HepG2 (cell line): ENCODE data around the gene NRL. TPM values are rescaled to one million over a fixed set of nuclear protein-coding genes. Genes with fewer than 3 reads are reported as not detected.

ENCODE experiments used
- ATF7-NPFF ChIP-seq: sonication (generic); formaldehyde crosslinking; IDR thresholded peaks from 2 replicates; pipeline ENCODE4 v1.8.1; 2023; ENCODE audit warnings: mild to moderate bottlenecking, low read depth, missing genetic modification reagents, moderate library complexity
- CBX5 ChIP-seq: sonication (generic); formaldehyde crosslinking; IDR thresholded peaks from 2 replicates; pipeline ENCODE4 v1.4.0; 2020; ENCODE audit warnings: missing genetic modification reagents, borderline replicate concordance
- CEBPG ChIP-seq: IDR thresholded peaks from 2 replicates; pipeline ENCODE4 v1.6.1; 2016
- DDIT3 ChIP-seq: sonication (generic); formaldehyde crosslinking; IDR thresholded peaks from 2 replicates; pipeline ENCODE4 v1.4.0; 2020; ENCODE audit warnings: mild to moderate bottlenecking, missing genetic modification reagents
- GFI1 ChIP-seq: sonication (generic); formaldehyde crosslinking; IDR thresholded peaks from 2 replicates; pipeline ENCODE4 v1.5.0; 2020; ENCODE audit warnings: missing genetic modification reagents, mild to moderate bottlenecking, borderline replicate concordance
- KLF9 ChIP-seq: IDR thresholded peaks from 2 replicates; pipeline ENCODE4 v1.6.1; 2016; ENCODE audit warnings: low read depth
- MIER3 ChIP-seq: IDR thresholded peaks from 2 replicates; pipeline ENCODE4 v1.6.1; 2016; ENCODE audit warnings: missing compliant biosample characterization, borderline replicate concordance
- NFYC ChIP-seq: IDR thresholded peaks from 2 replicates; pipeline ENCODE4 v1.6.1; 2016; ENCODE audit warnings: missing genetic modification reagents, missing compliant biosample characterization
- PAX8 ChIP-seq: sonication (generic); formaldehyde crosslinking; IDR thresholded peaks from 2 replicates; pipeline ENCODE4 v1.8.0; 2022; ENCODE audit warnings: mild to moderate bottlenecking, missing genetic modification reagents, borderline replicate concordance
- ZNF101 ChIP-seq: sonication (generic); formaldehyde crosslinking; IDR thresholded peaks from 2 replicates; pipeline ENCODE4 v1.4.0; 2020; ENCODE audit warnings: mild to moderate bottlenecking, low read depth, missing genetic modification reagents, borderline replicate concordance
- ZNF143 ChIP-seq: sonication (generic); formaldehyde crosslinking; IDR thresholded peaks from 2 replicates; pipeline ENCODE4 v1.4.0; 2020; ENCODE audit warnings: missing genetic modification reagents
- ZNF354B ChIP-seq: sonication (generic); formaldehyde crosslinking; IDR thresholded peaks from 2 replicates; pipeline ENCODE4 v1.8.0; 2022; ENCODE audit warnings: mild to moderate bottlenecking, missing genetic modification reagents
- ZNF557 ChIP-seq: sonication (generic); formaldehyde crosslinking; IDR thresholded peaks from 2 replicates; pipeline ENCODE4 v1.4.0; 2020; ENCODE audit warnings: missing genetic modification reagents
- ZNF563 ChIP-seq: sonication (generic); formaldehyde crosslinking; IDR thresholded peaks from 2 replicates; pipeline ENCODE4 v1.8.0; 2022; ENCODE audit warnings: mild to moderate bottlenecking, moderate library complexity, missing genetic modification reagents
- ZNF598 ChIP-seq: sonication (generic); formaldehyde crosslinking; IDR thresholded peaks from 2 replicates; pipeline ENCODE4 v1.5.1; 2020; ENCODE audit warnings: mild to moderate bottlenecking, missing genetic modification reagents, borderline replicate concordance
- ZNF75D ChIP-seq: sonication (generic); formaldehyde crosslinking; IDR thresholded peaks from 2 replicates; pipeline ENCODE4 v1.8.1; 2023; ENCODE audit warnings: missing genetic modification reagents, mild to moderate bottlenecking, borderline replicate concordance
- ZNF772 ChIP-seq: sonication (generic); formaldehyde crosslinking; IDR thresholded peaks from 2 replicates; pipeline ENCODE4 v1.5.0; 2020; ENCODE audit warnings: mild to moderate bottlenecking, missing genetic modification reagents
- ZNF773 ChIP-seq: sonication (generic); formaldehyde crosslinking; IDR thresholded peaks from 2 replicates; pipeline ENCODE4 v1.4.0; 2020; ENCODE audit warnings: missing genetic modification reagents, borderline replicate concordance
- ZNF782 ChIP-seq: sonication (generic); formaldehyde crosslinking; IDR thresholded peaks from 2 replicates; pipeline ENCODE4 v1.4.0; 2020; ENCODE audit warnings: missing genetic modification reagents, mild to moderate bottlenecking, borderline replicate concordance
- polyA plus RNA-seq, 8 experiments: library from polyadenylated mRNA; depleted of rRNA in 3 of 8; stranded (reverse) in 7 of 8; unstranded in 1 of 8; fragments of >200 nt; fragmentation: Illumina TruSeq in 4 of 8; extraction: Trizol in 4 of 8; gene quantifications; 2 replicates each; pipeline versions ENCODE4 v1.2.1 to v1.2.3, GENCODE V29; 2011 to 2016; ENCODE audit warnings: low read depth in 4 of 8, missing spikeins in 1 of 8, mixed read lengths in 1 of 8; ENCODE audit not compliant: insufficient read depth in 1 of 8
- total RNA-seq, 5 experiments: library from RNA; depleted of rRNA; stranded (reverse); fragments of >200 nt; fragmentation: Illumina TruSeq; extraction: Trizol; gene quantifications; 2 replicates each; pipeline ENCODE4 v1.2.3, GENCODE V29; 2016; ENCODE audit warnings: low read depth in 1 of 5
- TF ChIP-seq, protein P1 (sequence below): sonication (generic); formaldehyde crosslinking; IDR thresholded peaks from 2 replicates; pipeline ENCODE4 v1.4.0; 2020; ENCODE audit warnings: missing genetic modification reagents, low read depth, mild to moderate bottlenecking, borderline replicate concordance
- TF ChIP-seq, protein P2 (sequence below): sonication (generic); formaldehyde crosslinking; IDR thresholded peaks from 2 replicates; pipeline ENCODE4 v1.8.0; 2022; ENCODE audit warnings: missing genetic modification reagents, mild to moderate bottlenecking, inconsistent platforms, borderline replicate concordance

The NRL gene
- total and polyA plus RNA-seq, 2 of the 13 experiments (the other 11 are each of a cell fraction or from before 2014, with no cell fraction given): 2.5 to 4.7 TPM

DNA sequence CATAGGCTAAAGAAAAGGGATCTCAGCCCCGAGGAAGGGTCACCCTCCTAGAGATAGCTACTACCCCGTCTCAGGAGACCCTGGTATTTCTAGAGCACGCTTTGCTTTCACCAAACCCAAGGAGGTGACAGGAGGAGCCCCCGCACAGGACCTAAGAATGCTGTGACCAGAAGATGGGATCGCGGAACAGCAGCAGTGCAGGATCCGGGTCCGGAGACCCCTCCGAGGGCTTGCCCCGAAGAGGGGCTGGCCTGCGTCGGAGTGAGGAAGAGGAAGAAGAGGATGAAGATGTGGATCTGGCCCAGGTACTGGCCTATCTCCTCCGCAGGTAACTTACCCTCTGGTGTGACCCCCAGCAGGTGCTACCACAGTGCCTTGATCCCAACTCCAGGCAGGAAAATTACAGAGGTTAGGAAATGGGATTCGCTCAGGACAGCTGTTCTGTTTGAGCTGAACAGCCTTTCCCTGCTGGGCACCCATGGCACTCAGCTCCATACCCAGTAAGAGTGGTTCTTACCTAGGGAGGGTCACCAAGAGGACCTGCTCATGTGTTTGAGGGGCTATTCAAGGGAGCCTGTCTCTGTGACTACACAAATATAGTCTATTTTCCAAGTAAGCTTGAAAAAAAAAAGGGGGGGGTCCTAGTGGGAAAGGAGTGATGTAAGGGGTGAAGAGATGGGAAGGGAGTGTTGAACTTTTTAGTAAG, 826 bp upstream of the NRL start (continued):
- TF ChIP-seq, protein P1, sequence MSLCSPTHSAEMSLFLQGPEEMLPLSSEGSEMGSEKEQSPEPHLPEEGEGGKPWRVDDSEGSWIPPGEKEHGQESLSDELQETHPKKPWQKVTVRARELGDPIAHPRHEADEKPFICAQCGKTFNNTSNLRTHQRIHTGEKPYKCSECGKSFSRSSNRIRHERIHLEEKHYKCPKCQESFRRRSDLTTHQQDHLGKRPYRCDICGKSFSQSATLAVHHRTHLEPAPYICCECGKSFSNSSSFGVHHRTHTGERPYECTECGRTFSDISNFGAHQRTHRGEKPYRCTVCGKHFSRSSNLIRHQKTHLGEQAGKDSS: 0 out of 2 replicates have a peak, but pooled peaks have one; percentile 37
- TF ChIP-seq ZNF563 (CRISPR knock-in tag): no peak
- no peak for TF ChIP-seq MIER3 (CRISPR knock-in tag)
- no peak for TF ChIP-seq GFI1 (CRISPR knock-in tag)
- TF ChIP-seq ZNF598 (CRISPR knock-in tag): no peak
- no peak for TF ChIP-seq ZNF101 (CRISPR knock-in tag)
- TF ChIP-seq ZNF557: peak; percentile 22; the same call in 1 of the 2 replicates
- no peak for TF ChIP-seq PAX8 (CRISPR knock-in tag)
- 0 out of 2 replicates have a peak, but pooled peaks have one; percentile 82 for TF ChIP-seq ZNF354B (CRISPR knock-in tag)
- TF ChIP-seq ATF7-NPFF (CRISPR knock-in tag): peak; percentile 64; the same call in 1 of the 2 replicates
- no peak for TF ChIP-seq NFYC (CRISPR knock-in tag)
- TF ChIP-seq ZNF772: no peak
- TF ChIP-seq DDIT3 (CRISPR knock-in tag): peak; percentile 33; the same call in 1 of the 2 replicates
- no peak; the same call in 1 of the 2 replicates for TF ChIP-seq CBX5 (CRISPR knock-in tag)
- 0 out of 2 replicates have a peak, but pooled peaks have one; percentile 24 for TF ChIP-seq ZNF143 (CRISPR knock-in tag)
- TF ChIP-seq ZNF782 (CRISPR knock-in tag): no peak
- TF ChIP-seq KLF9 (CRISPR knock-in tag): no peak
- no peak for TF ChIP-seq ZNF773 (CRISPR knock-in tag)
- TF ChIP-seq, protein P2, sequence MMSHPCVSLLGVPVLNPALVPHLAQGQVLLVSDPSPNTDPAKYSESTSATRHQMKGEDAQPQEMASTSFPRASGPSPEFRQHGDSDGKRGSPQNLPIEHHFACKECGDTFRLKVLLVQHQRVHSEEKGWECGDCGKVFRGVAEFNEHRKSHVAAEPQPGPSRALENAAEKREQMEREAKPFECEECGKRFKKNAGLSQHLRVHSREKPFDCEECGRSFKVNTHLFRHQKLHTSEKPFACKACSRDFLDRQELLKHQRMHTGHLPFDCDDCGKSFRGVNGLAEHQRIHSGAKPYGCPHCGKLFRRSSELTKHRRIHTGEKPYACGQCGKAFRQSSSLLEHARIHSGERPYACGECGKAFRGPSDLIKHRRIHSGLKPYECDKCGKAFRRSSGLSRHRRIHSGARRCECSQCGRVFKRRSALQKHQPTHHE (CRISPR knock-in tag): no peak
- no peak for TF ChIP-seq CEBPG (CRISPR knock-in tag)
- TF ChIP-seq ZNF75D (CRISPR knock-in tag): no peak
